Body of pancreas (tissue), 4 donors: Measurements from ENCODE around the gene DARS1.
"Not testable (repeated sequence)": the region's sequence is repeated elsewhere in the genome, so short reads cannot be mapped to it uniquely, and the experiment has no call there.

Source experiments
- CTCF ChIP-seq, 7 experiments: fragments of 450-650 bp in 4 of 7; fragments of 200-600 bp in 3 of 7; sonication (generic) in 3 of 7; IDR thresholded peaks; one replicate each; pipeline ENCODE4 v1.5.1; 2016 to 2019; ENCODE audit warnings: antibody characterized with exemption in 7 of 7
- POLR2A ChIP-seq, 3 donors: fragments of 450-650 bp; IDR thresholded peaks; one replicate each; pipeline ENCODE4 v1.6.1; 2016; ENCODE audit warnings: antibody characterized with exemption in 3 of 3, mild to moderate bottlenecking in 2 of 3

- TF ChIP-seq POLR2A, CTCF (IDR thresholded peaks at IDR 0.05): not testable (repeated sequence)
These were observed 21.0 kb downstream of the DARS1 start for GRCh38 chr2:135964404-135964803.
